Aorta (tissue), 5 donors: ENCODE data around the gene MANSC1. TPM values are rescaled to one million over a fixed set of nuclear protein-coding genes. Genes with fewer than 3 reads are reported as not detected.
A peak's percentile ranks its signal among the peaks of the same experiment; 100 is the strongest.
"Not testable (repeated sequence)": the region's sequence is repeated elsewhere in the genome, so short reads cannot be mapped to it uniquely, and the experiment has no call there.

ENCODE experiments used
- ATAC-seq: fragments of 200-7000 bp; cut with Tn5 transposase; one replicate; pipeline ENCODE4 v1.9.1; 2022; ENCODE audit warnings: moderate library complexity; ENCODE audit not compliant: low FRiP score
- DNase-seq, 2 donors: peaks; one replicate each; pipeline ENCODE4 v3.0.0-alpha.2; 2020
- H3K27ac ChIP-seq, 2 donors: one replicate each; pipeline ENCODE4 v1.5.1; 2013; ENCODE audit warnings: low read length in 2 of 2, mild to moderate bottlenecking in 2 of 2, moderate library complexity in 2 of 2, control low read depth in 1 of 2, inconsistent platforms in 1 of 2, low read depth in 1 of 2
- H3K27me3 ChIP-seq, 2 donors: one replicate each; pipeline ENCODE4 v1.6.1; 2013; ENCODE audit warnings: control low read depth in 1 of 2, low read length in 1 of 2, mild to moderate bottlenecking in 1 of 2, moderate library complexity in 1 of 2; ENCODE audit not compliant: insufficient read depth in 2 of 2, control insufficient read depth in 1 of 2
- H3K36me3 ChIP-seq, 2 donors: one replicate each; pipeline ENCODE4 v1.6.1; 2013; ENCODE audit warnings: control low read depth in 1 of 2, low read length in 1 of 2, mild to moderate bottlenecking in 1 of 2; ENCODE audit not compliant: insufficient read depth in 2 of 2, control insufficient read depth in 1 of 2
- H3K4me1 ChIP-seq, 2 donors: one replicate each; pipeline ENCODE4 v1.6.1; 2013; ENCODE audit warnings: low read length in 2 of 2, control low read depth in 1 of 2, mild to moderate bottlenecking in 1 of 2, moderate library complexity in 1 of 2; ENCODE audit not compliant: insufficient read depth in 2 of 2, control insufficient read depth in 1 of 2
- H3K4me3 ChIP-seq, 2 donors: one replicate each; pipeline ENCODE4 v1.5.1; 2013; ENCODE audit warnings: low read length in 2 of 2, control low read depth in 1 of 2, mild to moderate bottlenecking in 1 of 2
- H3K9me3 ChIP-seq: one replicate; pipeline ENCODE4 v1.6.1; 2013; ENCODE audit warnings: mild to moderate bottlenecking, low read length; ENCODE audit not compliant: control insufficient read depth
- WGBS, 2 donors: extraction: QIAGEN DNeasy Blood & Tissue Kit; methylation state at CpG; one replicate each; pipeline ENCODE4 v1.1.7; 2013; 5-methylcytosine and 5-hydroxymethylcytosine counted together
- intact Hi-C, 2 donors: fragments of 100-400 bp; cut with DNase I; formaldehyde crosslinking; loops; one replicate each; pipeline versions ENCODE4 v1.14.2 to v1.15.0; 2022
- polyA plus RNA-seq, 2 donors: library from polyadenylated mRNA; stranded (reverse); fragments of 200-250 nt; gene quantifications; one replicate each; pipeline ENCODE4 v1.2.3, GENCODE V29; 2013
- total RNA-seq, 2 donors: library from RNA; stranded (reverse); fragmentation: NEBNext Ultra II Directional; extraction: Animal tissue kit (Norgen Biotek cat#: 25700); gene quantifications; one replicate each; pipeline ENCODE4 v1.2.1, GENCODE V29; 2021
- donor health status: healthy with polysubstance abuse.
- donor health status: Bipolar disorder and iron deficiency.
- donor health status: DM: no; HTN: no; CAD: no.
- donor health status: DM: no; HTN: no; CAD: no.
- donor health status: DM: yes; HTN: yes; CAD: no.

MANSC1 gene
- total and polyA plus RNA-seq, 4 donors: 18.8 to 38.1 (median 35.4) TPM

DNA sequence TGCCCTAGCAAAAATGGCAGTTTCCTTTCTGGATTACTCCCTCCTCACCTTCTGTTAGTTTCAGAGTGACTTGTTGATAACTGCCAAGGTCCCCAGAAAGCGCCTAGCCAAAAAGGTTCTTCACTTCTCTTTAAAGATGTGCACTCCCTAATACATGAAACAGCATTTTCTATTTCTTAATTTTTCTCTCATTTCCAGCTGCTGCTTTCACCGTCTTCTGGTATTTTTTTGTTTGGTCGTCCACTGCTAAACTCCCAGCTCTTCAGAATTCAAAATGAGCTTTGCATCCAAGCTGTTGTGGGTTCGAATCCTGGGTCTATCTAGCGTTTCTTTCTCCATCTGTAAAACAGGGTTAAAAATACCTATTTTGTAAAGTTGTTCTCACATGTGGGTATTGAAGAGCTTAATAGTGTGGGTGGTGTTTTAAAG, 6.4 kb upstream of the MANSC1 start:
- DNase-seq (no peak), ATAC-seq (no peak)
- H3K36me3 ChIP-seq: no peaks in the 10 kb centered on the region
- H3K27me3 ChIP-seq: no peaks in the 10 kb centered on the region
- H3K9me3 ChIP-seq: no peaks in the 10 kb centered on the region
- intact Hi-C loops: no loop called here
- no peaks in the 10 kb centered on the region for H3K4me1 ChIP-seq
- 33 to 41% methylated on average over 5 of the region's 5 CpGs for WGBS, 2 donors
- peak overlapping the region in 1 of 2 donors; percentile 62 for H3K27ac ChIP-seq
- H3K4me3 ChIP-seq: peak overlapping the region; percentile 44 to 59

DNA sequence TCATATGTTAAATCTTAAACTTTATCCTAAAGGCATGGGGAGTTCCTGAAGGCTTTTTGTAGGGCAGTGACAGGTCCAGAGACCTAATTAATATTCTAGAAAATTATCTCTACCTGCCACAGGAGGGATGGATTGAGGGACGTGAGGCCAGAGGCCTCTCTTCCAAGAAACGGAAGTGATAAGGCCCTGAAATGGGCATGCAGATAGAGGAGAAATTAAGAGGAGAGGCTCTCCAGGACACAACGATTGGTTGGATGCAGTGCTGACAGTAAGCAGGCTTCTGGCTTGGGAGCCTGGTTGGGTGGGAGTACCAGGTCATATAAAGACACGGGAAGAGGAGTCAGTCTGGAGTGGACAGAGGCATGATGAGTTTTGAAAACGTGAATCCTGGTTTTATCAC, 3.8 kb upstream of the MANSC1 start:
- no peak for ATAC-seq
- Histone ChIP-seq H3K27ac (no peak overlapping the region), H3K36me3 (no peaks in the 10 kb centered on the region), H3K4me1 (no peaks in the 10 kb centered on the region), H3K4me3 (no peak overlapping the region), H3K27me3 (no peaks in the 10 kb centered on the region), H3K9me3 (no peaks in the 10 kb centered on the region)
- DNase-seq: no peak
- 71 to 76% methylated on average over 5 of the region's 5 CpGs for whole genome bisulfite sequencing, 2 donors
- intact Hi-C loops: no loop called here

DNA sequence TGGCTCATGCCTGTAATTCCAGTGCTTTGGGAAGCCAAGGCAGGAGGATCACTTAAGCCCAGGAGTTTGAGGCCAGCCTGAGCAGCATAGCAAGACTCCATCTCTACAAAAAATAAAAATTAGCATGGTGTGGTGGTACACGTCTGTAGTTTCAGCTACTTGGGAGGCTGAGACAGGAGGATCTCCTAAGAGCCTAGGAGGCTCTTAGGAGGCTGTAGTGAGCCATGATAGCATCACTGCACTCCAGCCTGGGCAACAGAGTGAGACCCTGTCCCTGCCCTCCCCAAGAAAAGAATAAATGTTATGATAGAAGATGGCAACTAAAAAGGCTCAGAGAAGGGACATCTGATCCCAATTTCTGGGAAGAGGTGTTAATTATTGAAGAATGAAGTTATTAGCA, 3.2 kb upstream of the MANSC1 start:
- no peak overlapping the region for H3K27ac ChIP-seq
- DNase-seq (no peak), ATAC-seq (no peak)
- no peaks in the 10 kb centered on the region for H3K9me3 ChIP-seq
- 81 to 86% methylated on average over 1 of the region's 1 CpG for WGBS, 2 donors
- H3K4me1 ChIP-seq: no peaks in the 10 kb centered on the region
- no peaks in the 10 kb centered on the region for H3K36me3 ChIP-seq
- intact Hi-C loops: no loop called here
- no peaks in the 10 kb centered on the region for H3K27me3 ChIP-seq
- H3K4me3 ChIP-seq: no peak overlapping the region

DNA sequence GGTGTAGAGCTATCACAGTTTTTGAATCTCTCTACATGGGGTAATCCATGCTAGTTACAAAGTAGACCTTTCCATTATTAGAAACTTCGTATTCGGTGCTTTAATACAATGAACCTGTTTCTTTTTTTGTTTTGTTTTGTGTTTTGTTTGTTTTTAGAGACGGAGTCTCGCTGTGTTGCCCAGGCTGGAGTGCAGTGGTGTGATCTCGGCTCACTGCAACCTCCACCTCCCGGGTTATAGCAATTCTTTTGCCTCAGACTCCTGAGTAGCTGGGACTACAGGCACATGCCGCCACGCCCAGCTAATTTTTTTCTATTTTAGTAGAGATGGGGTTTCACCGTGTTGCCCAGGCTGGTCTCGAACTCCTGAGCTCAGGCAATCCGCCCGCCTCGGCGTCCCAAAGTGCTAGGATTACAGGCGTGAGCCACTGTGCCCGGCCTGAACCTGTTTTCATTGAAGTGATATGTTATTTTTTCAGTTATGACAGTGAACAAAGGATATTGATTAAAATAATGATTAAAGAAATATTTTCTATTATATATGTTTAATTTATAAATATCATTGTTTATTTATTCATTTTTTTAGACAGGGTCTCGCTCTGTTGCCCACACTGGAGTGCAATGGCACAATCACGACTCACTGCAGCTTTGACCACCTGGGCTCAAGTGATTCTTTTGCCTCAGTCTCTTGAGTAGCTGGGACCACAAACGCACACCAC, 1.6 kb upstream of the MANSC1 start:
- ATAC-seq, DNase-seq, H3K4me3 ChIP-seq, H3K27me3 ChIP-seq, H3K27ac ChIP-seq, H3K9me3 ChIP-seq, H3K4me1 ChIP-seq, intact Hi-C loops, H3K36me3 ChIP-seq: not testable (repeated sequence)
- WGBS, 2 donors: 92 to 93% methylated on average over 19 of the region's 19 CpGs

DNA sequence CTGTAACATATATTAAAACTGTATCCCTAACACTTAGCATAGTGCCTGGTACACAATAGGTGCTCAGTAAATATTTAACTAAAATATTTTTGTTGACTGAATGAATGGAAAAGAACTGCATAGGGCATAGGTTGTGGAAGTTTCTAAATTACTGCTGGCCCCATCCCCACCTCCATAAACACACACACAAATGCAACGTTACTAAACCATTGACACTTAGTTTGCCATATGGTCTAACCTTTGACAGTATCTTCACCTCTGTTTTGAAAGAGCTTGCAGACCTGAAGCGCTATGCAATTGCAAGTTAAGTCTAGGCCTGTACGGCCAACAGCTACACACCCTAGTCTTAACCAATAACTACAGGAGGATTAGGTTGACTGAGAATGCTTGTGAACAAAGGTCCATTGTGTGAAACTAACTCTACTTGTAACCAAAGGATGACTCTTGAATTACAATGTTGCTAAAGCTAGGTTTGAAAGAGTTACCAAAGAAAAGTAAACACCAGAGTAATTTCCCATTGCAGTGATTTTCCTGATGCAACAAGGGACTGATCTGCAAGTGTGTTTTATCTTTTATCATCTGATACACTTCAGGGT, 924 bp upstream of the MANSC1 start:
- Histone ChIP-seq H3K36me3 (no peaks in the 10 kb centered on the region), H3K4me3 (no peak overlapping the region), H3K9me3 (no peaks in the 10 kb centered on the region), H3K27me3 (no peaks in the 10 kb centered on the region), H3K27ac (no peak overlapping the region), H3K4me1 (no peaks in the 10 kb centered on the region)
- ATAC-seq (no peak), DNase-seq (no peak)
- intact Hi-C loops: no loop called here
- 81 to 83% methylated on average over 3 of the region's 3 CpGs for WGBS, 2 donors

DNA sequence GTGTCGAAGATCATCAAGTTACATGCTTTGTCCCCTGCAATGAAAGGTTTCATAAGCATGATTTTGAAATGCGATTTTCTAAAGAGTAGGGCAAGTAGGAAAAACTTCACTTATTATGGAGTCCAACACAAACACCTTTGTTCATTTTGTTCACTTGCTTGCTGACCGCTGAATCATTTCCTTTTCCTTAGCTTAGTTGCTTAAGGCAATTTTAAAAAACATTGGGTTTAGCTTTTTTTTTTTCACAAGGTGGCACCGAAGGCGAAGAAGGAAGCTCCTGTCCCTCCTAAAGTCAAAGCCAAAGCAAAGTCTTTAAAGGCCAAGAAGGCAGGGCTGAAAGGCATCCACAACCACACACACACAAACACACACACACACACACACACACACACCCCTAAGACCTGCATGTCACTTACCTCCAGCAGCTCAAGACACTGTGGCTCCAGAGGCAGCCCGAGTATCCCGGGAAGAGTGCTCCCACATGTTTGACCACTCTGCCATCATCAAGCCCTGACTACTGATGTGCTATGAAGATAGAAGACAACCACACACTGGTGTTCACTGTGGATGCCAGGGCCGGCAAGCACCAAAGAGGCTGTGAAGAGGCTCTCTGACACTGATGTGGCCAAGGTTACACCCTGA, 11.4 kb downstream of the MANSC1 start:
- Histone ChIP-seq H3K27ac (peak overlapping the region; percentile 51 to 100), H3K4me1 (peaks cover 2 to 6% of the 10 kb centered on the region in 2 donors), H3K27me3 (no peaks in the 10 kb centered on the region), H3K4me3 (peak overlapping the region in 1 of 2 donors; percentile 48), H3K36me3 (no peaks in the 10 kb centered on the region), H3K9me3 (no peaks in the 10 kb centered on the region)
- DNase-seq: no peak
- 12 to 18% methylated on average over 8 of the region's 8 CpGs for WGBS, 2 donors
- ATAC-seq: peak; percentile 51
- intact Hi-C loops: no loop called here

DNA sequence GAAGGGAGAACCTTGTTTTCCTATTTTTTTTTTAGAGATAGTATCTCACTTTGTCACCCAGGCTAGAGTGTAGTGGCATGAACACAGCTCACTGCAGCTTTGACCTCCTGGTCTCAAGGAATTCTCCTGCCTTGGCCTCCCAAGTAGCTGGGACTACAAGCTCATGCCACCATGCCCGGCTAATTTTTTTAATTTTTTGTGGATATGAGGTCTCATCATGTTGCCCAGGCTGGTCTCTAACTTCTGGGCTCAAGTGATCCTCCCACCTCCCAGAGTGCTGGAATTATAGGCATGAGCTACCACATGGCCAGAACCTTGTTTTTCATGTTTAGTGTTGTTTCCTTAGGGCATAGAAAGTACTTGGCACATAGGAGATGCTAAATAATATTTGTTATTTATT, 13.5 kb downstream of the MANSC1 start:
- H3K27ac ChIP-seq: no peak overlapping the region
- H3K9me3 ChIP-seq: no peaks in the 10 kb centered on the region
- no peak overlapping the region for H3K4me3 ChIP-seq
- DNase-seq (no peak), ATAC-seq (no peak)
- H3K4me1 ChIP-seq: peaks cover 2 to 6% of the 10 kb centered on the region in 2 donors
- no peaks in the 10 kb centered on the region for H3K36me3 ChIP-seq
- intact Hi-C loops: no loop called here
- 93% methylated on average over 1 of the region's 1 CpG for WGBS, 2 donors
- H3K27me3 ChIP-seq: no peaks in the 10 kb centered on the region

DNA sequence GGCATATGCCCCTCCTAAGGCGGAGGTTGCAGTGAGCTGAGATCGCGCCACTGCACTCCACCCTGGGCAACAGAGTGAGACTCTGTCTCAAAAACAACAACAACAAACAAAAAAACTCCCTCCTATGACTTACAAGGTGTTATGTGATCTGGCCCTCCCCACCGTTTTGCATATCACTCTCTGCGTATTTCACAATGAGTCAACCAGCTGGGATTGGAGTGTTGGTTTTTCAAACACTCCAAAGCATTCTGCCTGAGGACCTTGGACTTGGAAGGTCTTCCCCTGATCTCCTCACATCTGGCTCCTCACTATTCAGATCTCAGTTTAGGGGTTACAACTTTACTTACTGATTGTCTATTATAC, 14.0 kb downstream of the MANSC1 start:
- no peak for DNase-seq
- intact Hi-C loops: no loop called here
- no peak for ATAC-seq

More for the DNA sequence above, 14.0 kb downstream of the MANSC1 start:
- no peaks in the 10 kb centered on the region for H3K27me3 ChIP-seq
- H3K9me3 ChIP-seq: no peaks in the 10 kb centered on the region
- H3K4me3 ChIP-seq: no peak overlapping the region
- H3K4me1 ChIP-seq: peaks cover 2 to 6% of the 10 kb centered on the region in 2 donors
- no peak overlapping the region for H3K27ac ChIP-seq
- WGBS, 2 donors: 79 to 91% methylated on average over 5 of the region's 5 CpGs
- H3K36me3 ChIP-seq: no peaks in the 10 kb centered on the region
